ENCODE data around the gene PACS2.
"Not testable (repeated sequence)": the region's sequence is repeated elsewhere in the genome, so short reads cannot be mapped to it uniquely, and the experiment has no call there.

Gene PACS2

GRCh38 chr14:105333020-105333490 lies 18.5 kb downstream of the PACS2 start:
- DNase-seq (no peak), ATAC-seq (no peak)

GRCh38 chr14:105333613-105334364 lies 19.2 kb downstream of the PACS2 start:
- DNase-seq: no peak
- ATAC-seq: no peak

GRCh38 chr14:105334383-105335230 lies 20.1 kb downstream of the PACS2 start:
- DNase-seq (no peak), ATAC-seq (no peak)

- not testable (repeated sequence) for ATAC-seq, DNase-seq
Observed at GRCh38 chr14:105335231-105335542, 20.6 kb downstream of the PACS2 start.

GRCh38 chr14:105335735-105336476 lies 21.4 kb downstream of the PACS2 start:
- DNase-seq: no peak

GRCh38 chr14:105336477-105337287 lies 22.1 kb downstream of the PACS2 start:
- ATAC-seq (no peak), DNase-seq (no peak)

More at GRCh38 chr14:105335735-105336476, 21.4 kb downstream of the PACS2 start:
- ATAC-seq: no peak

GRCh38 chr14:105337433-105337832 lies 22.9 kb downstream of the PACS2 start:
- no peak for ATAC-seq
- no peak for DNase-seq

GRCh38 chr14:105337966-105338741 lies 23.6 kb downstream of the PACS2 start:
- no peak for ATAC-seq
- no peak for DNase-seq

- no peak for DNase-seq
- peak; percentile 32 for ATAC-seq
Observed at GRCh38 chr14:105340821-105341733, 26.5 kb downstream of the PACS2 start.

GRCh38 chr14:105343194-105343593 lies 28.6 kb downstream of the PACS2 start:
- DNase-seq: no peak

GRCh38 chr14:105346200-105346533 lies 31.6 kb downstream of the PACS2 start:
- ATAC-seq (no peak), DNase-seq (no peak)

More at GRCh38 chr14:105343194-105343593, 28.6 kb downstream of the PACS2 start:
- no peak for ATAC-seq

- DNase-seq: no peak
- no peak for ATAC-seq
Observed at GRCh38 chr14:105346876-105347586, 32.5 kb downstream of the PACS2 start.

- ATAC-seq (no peak), DNase-seq (no peak)
Observed at GRCh38 chr14:105347587-105347968, 33.0 kb downstream of the PACS2 start.

GRCh38 chr14:105348169-105348944 lies 33.8 kb downstream of the PACS2 start:
- ATAC-seq: no peak
- no peak for DNase-seq

- ATAC-seq (no peak), DNase-seq (no peak)
Observed at GRCh38 chr14:105348945-105349699, 34.6 kb downstream of the PACS2 start.

GRCh38 chr14:105349992-105350391 lies 35.4 kb downstream of the PACS2 start:
- DNase-seq: no peak
- ATAC-seq: no peak

- ATAC-seq: no peak
- DNase-seq: no peak
Observed at GRCh38 chr14:105350450-105351244, 36.1 kb downstream of the PACS2 start.

Data from stimulated activated naive CD8-positive, alpha-beta T cell treated with anti-CD3 and anti-CD28 coated beads, Interleukin-15, Interleukin-2, amounts not matched to agents 100 U/mL and 50 U/mL, for 24 hours (primary cell).